HG03342 (cell line): ENCODE data around the gene ANGPT4.
"Not testable (repeated sequence)": the region's sequence is repeated elsewhere in the genome, so short reads cannot be mapped to it uniquely, and the experiment has no call there.

Experiments
- ATAC-seq: cut with Tn5 transposase; IDR thresholded peaks from one replicate; pipeline ENCODE4 v1.9.1; 2021; ENCODE audit warnings: mild to moderate bottlenecking, moderate library complexity; ENCODE audit not compliant: unreplicated experiment

The ANGPT4 gene

DNA sequence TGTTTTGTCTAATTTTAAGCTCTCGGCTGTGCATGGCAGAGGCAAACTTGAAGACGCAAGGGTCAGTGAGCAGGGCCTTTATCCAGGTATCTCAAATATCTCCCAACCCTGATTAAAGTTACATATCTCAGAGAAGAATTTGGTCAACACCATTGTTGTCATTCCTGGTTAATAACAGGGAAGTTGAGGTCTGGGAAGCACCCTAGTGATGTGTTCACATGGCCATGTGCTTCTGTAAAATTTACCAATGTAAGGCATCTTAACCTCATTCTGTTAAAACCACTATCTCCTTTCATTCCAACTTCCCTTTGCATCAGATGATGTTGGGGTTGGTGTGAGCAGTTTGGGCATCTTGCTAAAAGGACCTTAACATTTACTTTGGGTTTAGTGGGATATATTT is 86.6 kb downstream of the ANGPT4 start:
- ATAC-seq = no peak

- no peak for ATAC-seq
Measured at GRCh38 chr20:828987-829386, 87.1 kb downstream of the ANGPT4 start.

GRCh38 chr20:827981-828380 is 88.2 kb downstream of the ANGPT4 start:
- ATAC-seq = not testable (repeated sequence)

DNA sequence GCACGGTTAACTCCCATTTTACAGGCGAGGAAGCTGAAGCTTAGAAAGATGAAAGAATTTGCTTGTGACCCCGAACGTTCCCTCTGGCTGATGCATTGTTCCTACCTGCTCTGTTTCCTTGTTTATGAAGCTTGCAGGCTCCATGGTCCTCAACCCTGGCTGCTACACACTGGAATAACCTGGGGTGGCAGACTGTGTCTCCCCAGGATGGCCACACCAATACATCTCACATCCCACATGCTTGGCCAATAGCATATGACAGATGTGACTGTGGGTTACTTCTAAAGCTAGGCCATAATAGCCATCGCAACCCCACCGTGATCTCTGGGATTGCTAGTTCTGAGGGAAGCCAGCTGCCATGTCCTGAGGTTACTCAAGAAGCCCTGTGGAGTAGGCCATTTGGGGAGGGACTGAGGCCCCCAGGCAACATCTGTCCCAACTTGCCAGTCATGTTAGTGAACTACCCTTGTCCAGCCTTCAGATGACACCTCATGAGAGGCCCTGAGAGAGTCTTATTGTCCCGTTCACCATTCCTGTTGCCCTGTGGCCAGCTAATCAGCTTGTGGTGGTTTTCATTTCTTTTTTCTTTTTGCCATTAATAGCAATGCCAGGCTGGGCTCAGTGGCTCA is 89.3 kb downstream of the ANGPT4 start:
- no peak for ATAC-seq

GRCh38 chr20:825710-826421 is 90.3 kb downstream of the ANGPT4 start:
- no peak for ATAC-seq

GRCh38 chr20:824916-825315 is 91.2 kb downstream of the ANGPT4 start:
- no peak for ATAC-seq

- ATAC-seq = no peak
Measured at GRCh38 chr20:824490-824889, 91.6 kb downstream of the ANGPT4 start.

- no peak for ATAC-seq
Measured at GRCh38 chr20:823574-823902, 92.6 kb downstream of the ANGPT4 start.

DNA sequence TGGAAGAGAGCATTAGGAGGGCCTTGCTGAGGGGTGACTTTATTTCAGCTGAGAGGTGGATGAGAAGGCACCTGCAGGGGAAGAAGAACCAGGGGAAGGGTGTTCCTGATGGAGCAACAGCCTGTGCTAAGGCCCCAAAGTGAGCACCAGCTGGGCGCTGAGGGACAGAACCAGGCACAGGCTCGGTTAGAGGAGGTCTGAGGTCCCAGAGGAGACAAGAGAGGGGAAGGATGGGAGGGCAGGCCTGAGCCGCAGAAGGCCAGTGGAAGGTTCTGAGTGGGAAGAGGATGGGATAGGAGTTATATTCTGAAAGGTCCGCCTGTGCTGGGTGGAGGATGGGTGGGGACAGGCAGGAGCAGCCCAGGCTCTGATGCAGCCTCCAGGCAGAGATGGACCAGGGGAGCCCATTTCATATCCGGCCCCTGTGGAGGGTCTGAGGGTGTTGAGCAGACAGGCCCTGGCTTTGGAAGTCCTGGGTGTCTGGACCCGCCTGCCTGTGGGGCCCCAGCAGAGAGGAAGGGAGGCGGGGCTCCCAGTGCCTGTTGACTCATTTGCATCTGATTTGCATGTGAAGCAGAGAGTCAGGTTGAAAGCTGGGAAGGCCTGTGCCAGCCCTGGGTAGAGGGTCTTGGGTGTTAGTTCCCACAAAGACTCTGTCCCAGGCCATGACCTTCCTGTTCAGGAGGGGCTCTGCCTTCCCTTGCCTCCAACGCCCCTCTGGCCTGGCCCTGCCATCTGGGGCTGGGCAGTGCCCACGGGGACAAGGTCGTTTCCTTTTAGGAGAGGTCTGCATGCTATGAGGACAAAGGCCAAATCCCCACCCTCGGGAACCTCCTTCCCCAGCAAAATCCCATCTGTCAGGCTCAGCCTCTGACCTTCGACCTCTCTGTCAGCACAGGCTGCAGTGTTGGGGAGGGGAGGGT is 93.2 kb downstream of the ANGPT4 start:
- ATAC-seq = no peak

GRCh38 chr20:821731-822065 is 94.4 kb downstream of the ANGPT4 start:
- no peak for ATAC-seq

DNA sequence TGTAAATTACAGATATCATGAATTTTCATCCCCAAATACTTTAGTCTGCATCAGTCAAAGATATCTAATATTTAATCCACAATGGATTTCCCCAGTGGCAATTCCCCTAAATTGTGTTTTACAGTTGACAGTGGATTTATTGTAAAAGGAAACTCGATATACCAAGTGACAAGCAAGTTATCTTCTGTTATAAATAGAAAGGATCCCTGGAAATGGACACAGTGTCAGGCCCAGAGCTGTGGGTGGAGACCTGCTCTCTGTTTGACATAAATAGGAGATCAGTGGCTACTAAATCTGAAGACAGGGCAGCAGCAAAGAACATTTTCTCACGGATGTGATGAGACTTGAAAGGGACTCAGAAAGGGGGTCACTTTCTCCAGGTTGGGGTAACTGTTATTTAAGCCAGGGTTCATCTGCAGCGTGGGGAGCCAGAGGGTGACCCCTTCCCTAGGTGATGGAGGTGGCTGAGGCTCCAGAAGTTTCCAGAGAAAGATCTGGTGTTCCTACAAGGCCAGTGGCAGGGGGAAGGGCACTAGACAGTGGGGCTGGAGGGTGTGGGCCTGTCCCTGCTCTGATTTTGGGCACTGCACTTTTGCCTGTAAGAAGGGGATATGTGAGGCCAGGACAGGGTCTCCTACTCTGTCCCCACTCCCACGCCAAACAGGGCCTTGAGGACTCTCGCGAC is 94.9 kb downstream of the ANGPT4 start:
- ATAC-seq = no peak

DNA sequence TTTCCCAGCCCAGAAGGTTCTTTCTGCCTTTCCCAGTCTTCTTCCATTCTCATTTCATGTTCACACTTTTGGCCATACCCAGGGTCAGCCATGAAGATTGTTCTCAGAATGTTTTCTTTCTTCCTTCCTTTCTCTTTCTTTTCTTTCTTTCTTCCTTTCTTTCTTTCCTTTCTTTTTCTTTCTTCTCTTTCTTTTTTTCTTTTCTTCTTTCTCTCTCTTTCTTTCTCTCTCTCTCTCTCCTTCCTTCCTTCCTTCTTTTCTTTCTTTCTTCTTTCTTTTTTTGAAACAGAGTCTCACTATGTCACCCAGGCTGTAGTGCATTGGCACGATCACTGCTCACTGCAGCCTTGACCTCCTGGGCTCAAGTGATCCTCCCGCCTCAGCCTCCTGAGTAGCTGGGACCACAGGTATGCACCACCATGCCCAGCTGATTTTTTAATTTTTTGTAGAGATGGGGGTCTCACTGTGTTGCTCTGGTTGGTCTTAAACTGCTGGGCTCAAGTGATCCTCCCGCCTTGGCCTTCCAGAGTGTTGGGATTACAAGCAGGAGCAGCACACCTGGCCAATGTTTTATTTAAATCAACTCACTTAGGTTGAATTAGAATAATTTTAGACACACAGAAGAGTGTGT is 95.7 kb downstream of the ANGPT4 start:
- ATAC-seq = no peak
